Activated T-helper 2 cell treated with anti-CD3 and anti-CD28 coated beads, Interferon-gamma antibody, Interleukin-2, Interleukin-4, amounts not matched to agents 10 μg/mL and 5 μg/mL and 100 μg/mL, durations not matched to agents 14 hours and 24 hours and 36 hours (primary cell): ENCODE measurements around the gene ALDH1A2. TPM values are rescaled to one million over a fixed set of nuclear protein-coding genes. Genes with fewer than 3 reads are reported as not detected.
"Not testable (repeated sequence)": the region's sequence is repeated elsewhere in the genome, so short reads cannot be mapped to it uniquely, and the experiment has no call there.

Experiments used
- DNase-seq: peaks from one replicate; pipeline ENCODE4 v3.0.0; 2021; ENCODE audit warnings: low spot score
- H3K27ac Mint-ChIP-seq: one replicate; pipeline ENCODE4 v1.8.0; 2021; ENCODE audit warnings: mixed read lengths
- H3K27me3 Mint-ChIP-seq: one replicate; pipeline ENCODE4 v1.8.0; 2021; ENCODE audit warnings: low read depth, mixed read lengths
- H3K36me3 Mint-ChIP-seq: one replicate; pipeline ENCODE4 v1.8.0; 2021; ENCODE audit warnings: low read depth, mixed read lengths
- H3K4me1 Mint-ChIP-seq: one replicate; pipeline ENCODE4 v1.8.0; 2021; ENCODE audit warnings: low read depth, mixed read lengths
- H3K4me3 Mint-ChIP-seq: one replicate; pipeline ENCODE4 v1.8.0; 2021; ENCODE audit warnings: low read depth, mild to moderate bottlenecking, moderate library complexity, mixed read lengths
- H3K9me3 Mint-ChIP-seq: one replicate; pipeline ENCODE4 v1.8.0; 2021; ENCODE audit warnings: mixed read lengths
- intact Hi-C: fragments of 100-400 bp; cut with micrococcal nuclease; formaldehyde crosslinking; loops from one replicate; pipeline ENCODE4 v1.15.1; 2023
- total RNA-seq: library from RNA; stranded (reverse); gene quantifications from 2 replicates; pipeline ENCODE4 v1.2.3, GENCODE V29; 2022

ALDH1A2 gene
- total RNA-seq, 1 donor from 2014 or later: 1.1 TPM

DNA sequence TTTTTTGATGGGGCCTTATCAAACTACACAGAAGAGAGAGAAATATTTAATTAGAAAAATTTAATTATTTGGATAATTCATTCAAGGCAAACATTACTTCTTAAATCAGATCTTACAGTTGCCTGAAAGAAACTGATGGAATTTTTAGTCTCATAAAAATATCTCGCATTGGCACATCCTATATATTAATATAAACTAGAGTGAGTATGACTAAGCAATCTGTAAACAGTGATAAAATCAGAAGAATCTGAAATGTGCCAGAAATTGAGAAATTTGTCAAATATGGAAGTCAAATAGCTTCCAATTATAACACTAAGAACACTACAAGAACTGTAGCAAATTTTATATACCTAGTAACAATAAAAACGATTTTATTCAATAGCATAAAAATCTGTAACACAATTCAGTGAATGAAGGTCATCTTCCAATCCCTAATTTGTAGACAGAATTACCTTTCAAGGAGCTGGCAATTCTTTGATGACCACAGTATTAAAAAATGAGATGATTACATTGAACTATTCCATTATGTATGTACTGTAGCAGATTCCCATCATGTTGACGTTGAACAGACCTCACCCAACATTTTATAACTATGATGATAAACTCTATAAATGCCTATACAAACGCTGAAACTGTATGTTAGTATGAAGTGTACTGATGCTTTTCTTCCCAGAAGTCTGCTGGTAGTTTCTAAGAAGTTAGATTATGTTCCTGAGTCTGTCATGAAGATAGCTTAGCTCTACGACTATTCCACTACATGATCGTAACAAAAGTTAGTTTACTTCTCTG is 63.0 kb downstream of the ALDH1A2 start:
- Mint-ChIP-seq H3K36me3 (no peaks in the 10 kb centered on the region), H3K9me3 (no peaks in the 10 kb centered on the region), H3K27ac (no peak overlapping the region), H3K4me3 (no peak overlapping the region), H3K27me3 (peaks cover 24% of the 10 kb centered on the region), H3K4me1 (no peaks in the 10 kb centered on the region)
- intact Hi-C loops: no loop called here
- DNase-seq: no peak

DNA sequence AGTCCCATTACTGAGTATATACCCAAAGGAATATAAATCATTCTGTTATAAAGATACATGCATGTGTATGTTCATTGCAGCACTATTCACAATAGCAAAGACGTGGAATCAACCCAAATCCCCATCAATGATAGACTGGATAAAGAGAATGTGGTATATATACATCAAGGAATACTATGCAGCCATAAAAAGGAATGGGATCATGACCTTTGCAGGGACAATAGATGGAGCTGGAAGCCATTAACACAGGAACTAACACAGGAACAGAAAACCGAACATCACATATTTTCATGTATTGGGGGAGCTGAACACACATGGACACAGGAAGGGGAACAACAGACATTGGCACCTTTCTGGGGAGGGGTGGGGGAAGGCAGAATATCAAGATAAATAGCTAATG is 65.8 kb downstream of the ALDH1A2 start:
- H3K4me1 Mint-ChIP-seq, intact Hi-C loops, DNase-seq: not testable (repeated sequence)

DNA sequence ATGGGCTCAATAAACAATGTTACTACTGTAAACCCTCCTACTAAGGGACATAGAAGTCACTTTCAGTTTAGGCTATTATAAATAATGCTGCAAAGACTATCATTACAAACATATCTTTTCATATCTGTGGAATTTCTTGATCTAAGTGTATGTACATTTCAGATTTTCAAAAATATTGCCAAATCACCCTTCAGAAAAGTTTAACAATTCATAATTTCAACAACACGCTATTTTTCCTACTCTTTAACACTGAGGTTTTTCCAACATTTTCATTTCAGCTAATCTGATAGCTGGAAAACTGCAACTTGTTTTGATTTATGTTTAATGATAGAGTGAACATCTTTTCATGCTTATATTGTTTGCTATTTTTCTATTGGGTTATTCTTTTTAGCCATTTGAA is 69.0 kb downstream of the ALDH1A2 start:
- H3K4me1 Mint-ChIP-seq: no peaks in the 10 kb centered on the region
- intact Hi-C loops: no loop called here
- no peaks in the 10 kb centered on the region for H3K36me3 Mint-ChIP-seq
- H3K4me3 Mint-ChIP-seq: no peak overlapping the region
- H3K9me3 Mint-ChIP-seq: no peaks in the 10 kb centered on the region
- H3K27me3 Mint-ChIP-seq: peaks cover 32% of the 10 kb centered on the region
- no peak overlapping the region for H3K27ac Mint-ChIP-seq
- no peak for DNase-seq

More for the DNA sequence above, 65.8 kb downstream of the ALDH1A2 start:
- H3K9me3 Mint-ChIP-seq, H3K36me3 Mint-ChIP-seq, H3K4me3 Mint-ChIP-seq, H3K27ac Mint-ChIP-seq: not testable (repeated sequence)
- H3K27me3 Mint-ChIP-seq: peaks cover 31% of the 10 kb centered on the region

- H3K9me3 Mint-ChIP-seq: no peaks in the 10 kb centered on the region
Measured at GRCh38 chr15:57994221-57995049, 71.1 kb downstream of the ALDH1A2 start.

GRCh38 chr15:57993409-57994145 is 71.9 kb downstream of the ALDH1A2 start:
- Mint-ChIP-seq H3K4me3 (no peak overlapping the region), H3K4me1 (no peaks in the 10 kb centered on the region), H3K27me3 (peaks cover 25% of the 10 kb centered on the region), H3K36me3 (no peaks in the 10 kb centered on the region), H3K27ac (no peak overlapping the region), H3K9me3 (no peaks in the 10 kb centered on the region)
- DNase-seq: no peak
- intact Hi-C loops: no loop called here

More at GRCh38 chr15:57994221-57995049, 71.1 kb downstream of the ALDH1A2 start:
- no peak for DNase-seq
- intact Hi-C loops: no loop called here
- H3K27me3 Mint-ChIP-seq: peaks cover 28% of the 10 kb centered on the region
- H3K4me1 Mint-ChIP-seq: no peaks in the 10 kb centered on the region
- no peaks in the 10 kb centered on the region for H3K36me3 Mint-ChIP-seq
- no peak overlapping the region for H3K4me3 Mint-ChIP-seq
- no peak overlapping the region for H3K27ac Mint-ChIP-seq

GRCh38 chr15:57992761-57993355 is 72.7 kb downstream of the ALDH1A2 start:
- H3K4me1 Mint-ChIP-seq: no peaks in the 10 kb centered on the region
- no peak overlapping the region for H3K27ac Mint-ChIP-seq
- no peak overlapping the region for H3K4me3 Mint-ChIP-seq
- H3K9me3 Mint-ChIP-seq: no peaks in the 10 kb centered on the region
- no peak for DNase-seq
- intact Hi-C loops: no loop called here
- peaks cover 22% of the 10 kb centered on the region for H3K27me3 Mint-ChIP-seq
- H3K36me3 Mint-ChIP-seq: no peaks in the 10 kb centered on the region

GRCh38 chr15:57973534-57973933 is 92.0 kb downstream of the ALDH1A2 start:
- H3K9me3 Mint-ChIP-seq: no peaks in the 10 kb centered on the region
- DNase-seq: no peak
- H3K27me3 Mint-ChIP-seq: peaks cover 6% of the 10 kb centered on the region
- no peaks in the 10 kb centered on the region for H3K36me3 Mint-ChIP-seq
- H3K4me3 Mint-ChIP-seq: no peak overlapping the region
- no peaks in the 10 kb centered on the region for H3K4me1 Mint-ChIP-seq
- no peak overlapping the region for H3K27ac Mint-ChIP-seq
- intact Hi-C loops: no loop called here

DNA sequence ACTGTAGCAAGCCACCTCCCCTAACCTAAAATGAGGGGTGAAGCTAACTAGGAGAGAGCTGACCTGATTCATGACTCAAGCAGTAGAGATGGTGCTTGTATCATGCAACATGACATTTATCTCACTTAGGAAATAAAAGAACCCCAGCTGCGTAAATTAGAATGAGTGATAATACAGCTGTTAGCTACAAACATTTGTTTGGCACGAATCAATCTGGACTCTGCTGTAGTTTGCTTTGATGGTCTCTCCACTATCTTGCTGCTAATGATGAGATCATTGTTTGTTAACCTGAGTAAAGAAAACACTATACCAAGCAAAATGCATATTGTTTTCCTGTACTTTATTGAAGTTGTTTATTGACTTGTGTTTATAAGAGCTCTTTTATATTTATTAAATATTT is 92.6 kb downstream of the ALDH1A2 start:
- Mint-ChIP-seq H3K27ac (no peak overlapping the region), H3K4me1 (no peaks in the 10 kb centered on the region), H3K27me3 (peaks cover 9% of the 10 kb centered on the region), H3K9me3 (no peaks in the 10 kb centered on the region), H3K36me3 (no peaks in the 10 kb centered on the region), H3K4me3 (no peak overlapping the region)
- DNase-seq: no peak
- intact Hi-C loops: no loop called here

- peaks cover 9% of the 10 kb centered on the region for H3K27me3 Mint-ChIP-seq
- no peaks in the 10 kb centered on the region for H3K4me1 Mint-ChIP-seq
- no peak overlapping the region for H3K4me3 Mint-ChIP-seq
- H3K27ac Mint-ChIP-seq: no peak overlapping the region
- H3K36me3 Mint-ChIP-seq: no peaks in the 10 kb centered on the region
- no peaks in the 10 kb centered on the region for H3K9me3 Mint-ChIP-seq
- intact Hi-C loops: no loop called here
- DNase-seq: no peak
Measured at GRCh38 chr15:57969996-57970395, 95.5 kb downstream of the ALDH1A2 start.

- intact Hi-C loops: no loop called here
- no peak overlapping the region for H3K27ac Mint-ChIP-seq
- H3K9me3 Mint-ChIP-seq: no peaks in the 10 kb centered on the region
- H3K36me3 Mint-ChIP-seq: no peaks in the 10 kb centered on the region
- no peak overlapping the region for H3K4me3 Mint-ChIP-seq
- no peak for DNase-seq
- H3K4me1 Mint-ChIP-seq: no peaks in the 10 kb centered on the region
- peaks cover 9% of the 10 kb centered on the region for H3K27me3 Mint-ChIP-seq
Measured at GRCh38 chr15:57969355-57969754, 96.2 kb downstream of the ALDH1A2 start.

DNA sequence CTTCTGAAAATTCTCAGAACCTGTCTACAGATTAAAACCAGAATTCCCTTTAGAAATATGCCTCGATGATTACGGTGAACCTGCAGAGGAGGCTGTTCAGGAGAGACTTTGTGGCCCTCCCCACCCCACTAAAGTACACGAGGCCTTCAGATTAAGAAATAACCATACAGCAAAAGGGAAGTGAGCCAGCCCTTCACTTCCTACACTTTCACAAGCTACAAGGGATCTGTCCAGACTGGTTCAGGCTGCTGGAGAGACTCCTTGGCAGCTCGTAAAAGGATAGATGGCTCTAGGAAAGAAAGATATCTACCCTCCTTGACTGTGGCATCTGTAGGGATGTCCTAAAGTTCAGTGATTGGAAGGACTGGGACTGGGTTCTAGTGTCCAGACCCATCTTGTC is 102.6 kb downstream of the ALDH1A2 start:
- Mint-ChIP-seq H3K4me1 (no peaks in the 10 kb centered on the region), H3K27ac (no peak overlapping the region), H3K27me3 (peaks cover 3% of the 10 kb centered on the region), H3K36me3 (no peaks in the 10 kb centered on the region), H3K9me3 (no peaks in the 10 kb centered on the region), H3K4me3 (no peak overlapping the region)
- intact Hi-C loops: no loop called here
- DNase-seq: no peak

DNA sequence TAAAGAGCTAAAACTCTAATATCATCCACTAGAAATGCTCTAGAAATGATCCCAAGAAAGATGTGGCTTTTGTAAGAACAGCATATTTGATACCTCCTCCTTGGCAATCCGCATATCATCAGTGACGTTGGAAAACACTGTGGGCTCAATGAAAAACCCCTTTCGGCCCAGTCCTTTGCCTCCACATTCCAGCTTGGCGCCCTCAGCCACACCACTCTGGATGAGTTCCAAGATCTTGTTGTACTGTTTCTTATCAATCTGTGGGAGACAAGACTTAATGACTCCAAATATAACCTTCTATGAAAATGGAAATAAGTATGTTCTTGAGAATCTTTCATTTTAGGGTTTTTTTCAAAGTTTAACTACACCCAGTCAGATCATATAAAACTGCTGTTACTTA is 103.6 kb downstream of the ALDH1A2 start:
- Mint-ChIP-seq H3K4me1 (no peaks in the 10 kb centered on the region), H3K27me3 (peaks cover 3% of the 10 kb centered on the region), H3K27ac (no peak overlapping the region), H3K4me3 (no peak overlapping the region), H3K36me3 (no peaks in the 10 kb centered on the region), H3K9me3 (no peaks in the 10 kb centered on the region)
- no peak for DNase-seq
- intact Hi-C loops: no loop called here
